ENCODE results near the gene CCDC33. TPM values are rescaled to one million over a fixed set of nuclear protein-coding genes. Genes with fewer than 3 reads are reported as not detected.
A peak's percentile ranks its signal among the peaks of the same experiment; 100 is the strongest.

Gene CCDC33
- total and polyA plus RNA-seq, 2 donors from 2014 or later: 0.63 TPM; not detected in 1

DNA sequence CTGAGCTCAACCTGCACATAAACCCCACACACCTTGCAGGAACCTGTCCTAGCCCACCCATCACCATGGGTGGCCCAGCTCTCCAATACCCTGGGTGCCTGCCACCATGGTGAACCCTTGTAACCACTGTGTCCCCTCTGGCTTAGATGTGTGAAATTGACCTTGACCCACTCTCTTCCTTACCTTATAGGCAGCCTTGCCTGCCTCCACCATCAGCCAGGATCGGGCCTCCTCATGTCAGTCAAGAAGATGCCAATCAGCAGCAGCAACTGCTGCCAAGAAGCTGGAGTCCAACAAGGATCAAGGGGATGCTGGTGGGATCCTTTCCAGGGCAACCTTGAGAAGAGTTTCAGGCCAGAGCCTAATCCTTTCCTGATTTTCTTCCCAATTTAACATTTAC lies 140.1 kb downstream of the CCDC33 start:
- H3K27me3 ChIP-seq (ENCODE audit: control insufficient read depth, insufficient read depth, low read length): no peaks in the 10 kb centered on the region
- H3K9ac ChIP-seq (ENCODE audit: low read length in 3 of 3): no peak overlapping the region
- intact Hi-C loops (cut with DNase I): loop anchor here (10.0 kb wide), 1 partner anchor 259 kb away; no protein-coding TSS in a partner anchor
- TF ChIP-seq, protein P1, sequence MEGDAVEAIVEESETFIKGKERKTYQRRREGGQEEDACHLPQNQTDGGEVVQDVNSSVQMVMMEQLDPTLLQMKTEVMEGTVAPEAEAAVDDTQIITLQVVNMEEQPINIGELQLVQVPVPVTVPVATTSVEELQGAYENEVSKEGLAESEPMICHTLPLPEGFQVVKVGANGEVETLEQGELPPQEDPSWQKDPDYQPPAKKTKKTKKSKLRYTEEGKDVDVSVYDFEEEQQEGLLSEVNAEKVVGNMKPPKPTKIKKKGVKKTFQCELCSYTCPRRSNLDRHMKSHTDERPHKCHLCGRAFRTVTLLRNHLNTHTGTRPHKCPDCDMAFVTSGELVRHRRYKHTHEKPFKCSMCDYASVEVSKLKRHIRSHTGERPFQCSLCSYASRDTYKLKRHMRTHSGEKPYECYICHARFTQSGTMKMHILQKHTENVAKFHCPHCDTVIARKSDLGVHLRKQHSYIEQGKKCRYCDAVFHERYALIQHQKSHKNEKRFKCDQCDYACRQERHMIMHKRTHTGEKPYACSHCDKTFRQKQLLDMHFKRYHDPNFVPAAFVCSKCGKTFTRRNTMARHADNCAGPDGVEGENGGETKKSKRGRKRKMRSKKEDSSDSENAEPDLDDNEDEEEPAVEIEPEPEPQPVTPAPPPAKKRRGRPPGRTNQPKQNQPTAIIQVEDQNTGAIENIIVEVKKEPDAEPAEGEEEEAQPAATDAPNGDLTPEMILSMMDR (IDR thresholded peaks at IDR 0.05; ENCODE audit: borderline replicate concordance, extremely low read depth, insufficient read depth): no peak
- H3K36me3 ChIP-seq (ENCODE audit: control insufficient read depth in 2 of 3, insufficient read depth in 3 of 3, low read length in 3 of 3): no peaks in the 10 kb centered on the region
- DNase-seq (peak in 1 of 5 donors; percentile 6), FAIRE-seq (no peak)
- H3K4me1 ChIP-seq (ENCODE audit: control insufficient read depth in 2 of 3, insufficient read depth in 2 of 3, low read depth in 1 of 3, low read length in 3 of 3): peaks cover 0 to 12% (median 6%) of the 10 kb centered on the region in 3 donors
- no peak overlapping the region for H3K4me3 ChIP-seq (ENCODE audit: low read length in 3 of 3)
- H3K9me3 ChIP-seq (ENCODE audit: control insufficient read depth in 2 of 3, insufficient read depth in 1 of 3, low read length in 3 of 3): no peaks in the 10 kb centered on the region
- H3K27ac ChIP-seq (ENCODE audit: low read depth in 2 of 2, low read length in 2 of 2): no peak overlapping the region

- no peak overlapping the region for H3K4me3 ChIP-seq (ENCODE audit: low read length in 3 of 3)
- no peaks in the 10 kb centered on the region for H3K9me3 ChIP-seq (ENCODE audit: control insufficient read depth in 2 of 3, insufficient read depth in 1 of 3, low read length in 3 of 3)
- DNase-seq: peak in 1 of 5 donors; percentile 35
- H3K27ac ChIP-seq (ENCODE audit: low read depth in 2 of 2, low read length in 2 of 2): no peak overlapping the region
- no peak overlapping the region for H3K9ac ChIP-seq (ENCODE audit: low read length in 3 of 3)
- intact Hi-C loops (cut with DNase I): loop anchor here (10.0 kb wide), 1 partner anchor 258 kb away; no protein-coding TSS in a partner anchor
- TF ChIP-seq, protein P1 (IDR thresholded peaks at IDR 0.05; ENCODE audit: borderline replicate concordance, extremely low read depth, insufficient read depth): no peak
- peaks cover 0 to 12% (median 6%) of the 10 kb centered on the region in 3 donors for H3K4me1 ChIP-seq (ENCODE audit: control insufficient read depth in 2 of 3, insufficient read depth in 2 of 3, low read depth in 1 of 3, low read length in 3 of 3)
- no peaks in the 10 kb centered on the region for H3K36me3 ChIP-seq (ENCODE audit: control insufficient read depth in 2 of 3, insufficient read depth in 3 of 3, low read length in 3 of 3)
- no peaks in the 10 kb centered on the region for H3K27me3 ChIP-seq (ENCODE audit: control insufficient read depth, insufficient read depth, low read length)
- no peak for FAIRE-seq
Measured at GRCh38 chr15:74376825-74377581, 140.9 kb downstream of the CCDC33 start.

DNA sequence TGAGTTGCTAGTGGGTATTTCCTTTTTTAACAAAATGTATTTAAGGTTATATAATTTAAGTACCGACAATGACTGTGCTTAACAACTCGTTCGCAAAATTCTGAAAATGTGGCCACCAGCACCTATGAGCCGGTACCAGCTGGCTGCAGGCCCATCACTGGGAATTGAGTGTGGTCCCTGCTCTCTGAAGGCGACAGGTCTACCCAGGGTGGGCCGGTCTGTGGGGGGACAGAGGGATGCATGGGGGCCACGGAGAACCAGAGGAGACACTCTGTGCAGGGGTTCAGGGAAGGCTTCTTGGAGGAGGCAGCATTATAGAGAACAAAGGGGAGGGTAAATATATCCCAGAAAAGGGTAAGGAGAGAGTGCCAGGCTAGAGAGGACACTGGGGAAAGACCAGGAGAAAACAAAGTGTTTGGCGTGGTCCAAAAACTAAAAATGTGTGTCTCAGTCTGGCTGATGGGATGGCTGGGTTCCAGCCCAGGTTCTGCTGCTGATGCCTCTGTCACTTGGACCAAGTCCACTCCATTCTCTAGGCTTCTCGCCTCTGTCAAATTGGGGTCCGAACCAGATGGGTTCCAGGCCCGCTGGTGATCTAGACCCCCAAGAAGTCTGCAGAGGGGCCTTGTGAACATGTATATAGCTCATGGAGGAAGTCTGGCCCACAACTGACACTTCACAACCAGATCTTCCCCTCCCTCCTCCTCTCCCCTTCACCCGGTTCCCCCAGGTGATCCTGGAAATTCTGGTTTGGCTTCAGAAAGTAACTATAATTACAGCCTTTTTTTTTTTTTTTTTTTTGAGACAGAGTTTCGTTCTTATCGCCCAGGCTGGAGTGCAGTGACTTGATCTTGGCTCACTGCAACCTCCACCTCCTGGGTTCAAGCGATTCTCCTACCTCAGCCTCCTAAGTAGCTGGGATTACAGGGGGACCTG lies 142.0 kb downstream of the CCDC33 start:
- no peak overlapping the region for H3K9ac ChIP-seq (ENCODE audit: low read length in 3 of 3)
- FAIRE-seq: no peak

More for the DNA sequence above, 142.0 kb downstream of the CCDC33 start:
- intact Hi-C loops (cut with DNase I): loop anchor here (10.0 kb wide), 1 partner anchor 257 kb away; no protein-coding TSS in a partner anchor
- Histone ChIP-seq H3K27ac (ENCODE audit: low read depth in 2 of 2, low read length in 2 of 2) (no peak overlapping the region), H3K36me3 (ENCODE audit: control insufficient read depth in 2 of 3, insufficient read depth in 3 of 3, low read length in 3 of 3) (no peaks in the 10 kb centered on the region), H3K4me3 (ENCODE audit: low read length in 3 of 3) (no peak overlapping the region), H3K27me3 (ENCODE audit: control insufficient read depth, insufficient read depth, low read length) (no peaks in the 10 kb centered on the region), H3K9me3 (ENCODE audit: control insufficient read depth in 2 of 3, insufficient read depth in 1 of 3, low read length in 3 of 3) (no peaks in the 10 kb centered on the region), H3K4me1 (ENCODE audit: control insufficient read depth in 2 of 3, insufficient read depth in 2 of 3, low read depth in 1 of 3, low read length in 3 of 3) (peaks cover 0 to 12% (median 6%) of the 10 kb centered on the region in 3 donors)
- DNase-seq: peak in 1 of 5 donors; percentile 55
- TF ChIP-seq, protein P1 (IDR thresholded peaks at IDR 0.05; ENCODE audit: borderline replicate concordance, extremely low read depth, insufficient read depth): no peak
